Breast epithelium (tissue), 4 donors: ENCODE data around the gene CYP2A6. TPM values are rescaled to one million over a fixed set of nuclear protein-coding genes. Genes with fewer than 3 reads are reported as not detected.
"Not testable (repeated sequence)": the region's sequence is repeated elsewhere in the genome, so short reads cannot be mapped to it uniquely, and the experiment has no call there.

Experiments used
- DNase-seq, 2 donors: peaks; one replicate each; pipeline ENCODE4 v3.0.0-alpha.2; 2019; ENCODE audit warnings: low spot score in 2 of 2
- H3K27ac ChIP-seq, 2 donors: fragments of 200-600 bp; sonication (generic) in 1 of 2; one replicate each; pipeline ENCODE4 v1.5.1; 2016 to 2019; ENCODE audit warnings: mild to moderate bottlenecking in 1 of 2
- H3K27me3 ChIP-seq, 2 donors: fragments of 200-600 bp; sonication (generic) in 1 of 2; one replicate each; pipeline versions ENCODE4 v1.5.1 to v1.6.0; 2017 to 2019; ENCODE audit warnings: control low read depth in 1 of 2, mild to moderate bottlenecking in 1 of 2
- H3K36me3 ChIP-seq: fragments of 200-600 bp; one replicate; pipeline ENCODE4 v1.5.1; 2019
- H3K4me1 ChIP-seq, 2 donors: fragments of 200-600 bp; sonication (generic); one replicate each; pipeline ENCODE4 v1.5.1; 2016 to 2019; ENCODE audit warnings: control low read depth in 1 of 2
- H3K4me3 ChIP-seq, 3 donors: fragments of 200-600 bp; sonication (generic); 1 replicate in 2 of 3; 2 replicates in 1 of 3; pipeline ENCODE4 v1.5.1; 2016 to 2019; ENCODE audit warnings: mild to moderate bottlenecking in 3 of 3, moderate library complexity in 2 of 3
- H3K9me3 ChIP-seq, 2 donors: fragments of 200-600 bp; sonication (generic) in 1 of 2; one replicate each; pipeline ENCODE4 v1.5.1; 2016 to 2019; ENCODE audit warnings: control low read depth in 1 of 2
- CTCF ChIP-seq, 3 donors: fragments of 450-650 bp; IDR thresholded peaks; one replicate each; pipeline ENCODE4 v1.5.1; 2016 to 2017; ENCODE audit warnings: antibody characterized with exemption in 3 of 3, mild to moderate bottlenecking in 3 of 3, moderate library complexity in 3 of 3
- POLR2A ChIP-seq: fragments of 450-650 bp; IDR thresholded peaks from one replicate; pipeline ENCODE4 v1.6.1; 2016; ENCODE audit warnings: antibody characterized with exemption, mild to moderate bottlenecking, moderate library complexity
- POLR2AphosphoS5 ChIP-seq, 3 donors: sonication (generic); formaldehyde crosslinking; IDR thresholded peaks; one replicate each; pipeline ENCODE4 v1.6.1; 2017; ENCODE audit warnings: antibody characterized with exemption in 3 of 3
- intact Hi-C: fragments of 100-400 bp; cut with DNase I; formaldehyde crosslinking; loops from one replicate; pipeline ENCODE4 v1.15.1; 2023; ENCODE audit warnings: low total_unique reads
- total RNA-seq, 3 donors: library from RNA; depleted of rRNA; stranded (reverse); fragments of >200 nt; gene quantifications; one replicate each; pipeline ENCODE4 v1.1.0, GENCODE V29; 2016

Gene CYP2A6
- total RNA-seq, 3 donors from 2014 or later, result 0.64 TPM; not detected in 2

- DNase-seq, result no peak
- Histone ChIP-seq H3K27me3 (no peaks in the 10 kb centered on the region), H3K9me3 (no peaks in the 10 kb centered on the region), H3K36me3 (no peaks in the 10 kb centered on the region), H3K27ac (no peak overlapping the region), H3K4me1 (no peaks in the 10 kb centered on the region), H3K4me3 (no peak overlapping the region)
- intact Hi-C loops, result no loop called here
- TF ChIP-seq POLR2A, result no peak
- no peak for TF ChIP-seq POLR2AphosphoS5 (IDR thresholded peaks at IDR 0.05)
- no peak for TF ChIP-seq CTCF (IDR thresholded peaks at IDR 0.05)
These were observed 28.1 kb downstream of the CYP2A6 start for GRCh38 chr19:40822161-40822560.

GRCh38 chr19:40819479-40820234 lies 30.6 kb downstream of the CYP2A6 start:
- H3K4me1 ChIP-seq, result not testable (repeated sequence)
- peak overlapping the region; percentile 61 to 62 for H3K27ac ChIP-seq
- intact Hi-C loops, result loop anchor here (10.0 kb wide), 1 partner anchor 155 kb away; no protein-coding TSS in a partner anchor

GRCh38 chr19:40818480-40819399 lies 31.5 kb downstream of the CYP2A6 start:
- not testable (repeated sequence) for DNase-seq, H3K36me3 ChIP-seq, H3K9me3 ChIP-seq, H3K27me3 ChIP-seq, H3K4me1 ChIP-seq
- Histone ChIP-seq H3K27ac (peak overlapping the region; percentile 61 to 62), H3K4me3 (peak overlapping the region; percentile 4 to 50 (median 15))
- peak in 1 of 3 donors; percentile 38 for TF ChIP-seq POLR2AphosphoS5 (IDR thresholded peaks at IDR 0.05)
- intact Hi-C loops, result loop anchor here (10.0 kb wide), 1 partner anchor 154 kb away; no protein-coding TSS in a partner anchor

More at GRCh38 chr19:40819479-40820234, 30.6 kb downstream of the CYP2A6 start:
- H3K27me3 ChIP-seq, H3K4me3 ChIP-seq, DNase-seq, H3K36me3 ChIP-seq, H3K9me3 ChIP-seq: not testable (repeated sequence)
- TF ChIP-seq CTCF (IDR thresholded peaks at IDR 0.05), result peak; percentile 75 to 95 (median 86)

- Histone ChIP-seq H3K9me3 (no peaks in the 10 kb centered on the region), H3K4me1 (peaks cover 0 to 3% of the 10 kb centered on the region in 2 donors), H3K36me3 (no peaks in the 10 kb centered on the region), H3K4me3 (no peak overlapping the region), H3K27ac (no peak overlapping the region), H3K27me3 (no peaks in the 10 kb centered on the region)
- DNase-seq, result no peak
- no peak for TF ChIP-seq POLR2A
- intact Hi-C loops, result loop anchor here (10.0 kb wide), 1 partner anchor 150 kb away; no protein-coding TSS in a partner anchor
These were observed 35.0 kb downstream of the CYP2A6 start for GRCh38 chr19:40815223-40815622.

- no peak overlapping the region for H3K4me3 ChIP-seq
These were observed 37.1 kb downstream of the CYP2A6 start for GRCh38 chr19:40813182-40813581.

GRCh38 chr19:40812571-40812970 lies 37.7 kb downstream of the CYP2A6 start:
- intact Hi-C loops, result loop anchor here (10.0 kb wide), 1 partner anchor 148 kb away; no protein-coding TSS in a partner anchor
- H3K9me3 ChIP-seq, H3K27me3 ChIP-seq, H3K4me3 ChIP-seq, DNase-seq, H3K4me1 ChIP-seq, H3K36me3 ChIP-seq: not testable (repeated sequence)
- peak overlapping the region in 1 of 2 donors; percentile 69 for H3K27ac ChIP-seq

More at GRCh38 chr19:40813182-40813581, 37.1 kb downstream of the CYP2A6 start:
- no peaks in the 10 kb centered on the region for H3K27me3 ChIP-seq
- TF ChIP-seq CTCF (IDR thresholded peaks at IDR 0.05), result no peak
- TF ChIP-seq POLR2A, result no peak
- no peak for TF ChIP-seq POLR2AphosphoS5 (IDR thresholded peaks at IDR 0.05)
- peaks cover 0 to 3% of the 10 kb centered on the region in 2 donors for H3K4me1 ChIP-seq
- H3K9me3 ChIP-seq, result no peaks in the 10 kb centered on the region
- DNase-seq, result peak in 1 of 2 donors; percentile 81
- H3K27ac ChIP-seq, result peak overlapping the region; percentile 52 to 69
- intact Hi-C loops, result loop anchor here (10.0 kb wide), 1 partner anchor 148 kb away; no protein-coding TSS in a partner anchor
- no peaks in the 10 kb centered on the region for H3K36me3 ChIP-seq
